Renal pelvis (tissue), 4 donors: ENCODE data around the gene FLYWCH2. TPM values are rescaled to one million over a fixed set of nuclear protein-coding genes. Genes with fewer than 3 reads are reported as not detected.
"Not testable (repeated sequence)": the region's sequence is repeated elsewhere in the genome, so short reads cannot be mapped to it uniquely, and the experiment has no call there.

Source experiments
- DNase-seq: peaks from one replicate; pipeline ENCODE4 v3.0.0-alpha.2; 2013
- polyA plus RNA-seq, 3 donors: library from polyadenylated mRNA; unstranded; fragments of 120-200 nt; gene quantifications; one replicate each; pipeline ENCODE4 v1.2.1, GENCODE V29; 2013; ENCODE audit not compliant: insufficient read length in 3 of 3

FLYWCH2 gene
- polyA plus RNA-seq, 3 donors: 26.6 to 33.2 (median 29.5) TPM

DNA sequence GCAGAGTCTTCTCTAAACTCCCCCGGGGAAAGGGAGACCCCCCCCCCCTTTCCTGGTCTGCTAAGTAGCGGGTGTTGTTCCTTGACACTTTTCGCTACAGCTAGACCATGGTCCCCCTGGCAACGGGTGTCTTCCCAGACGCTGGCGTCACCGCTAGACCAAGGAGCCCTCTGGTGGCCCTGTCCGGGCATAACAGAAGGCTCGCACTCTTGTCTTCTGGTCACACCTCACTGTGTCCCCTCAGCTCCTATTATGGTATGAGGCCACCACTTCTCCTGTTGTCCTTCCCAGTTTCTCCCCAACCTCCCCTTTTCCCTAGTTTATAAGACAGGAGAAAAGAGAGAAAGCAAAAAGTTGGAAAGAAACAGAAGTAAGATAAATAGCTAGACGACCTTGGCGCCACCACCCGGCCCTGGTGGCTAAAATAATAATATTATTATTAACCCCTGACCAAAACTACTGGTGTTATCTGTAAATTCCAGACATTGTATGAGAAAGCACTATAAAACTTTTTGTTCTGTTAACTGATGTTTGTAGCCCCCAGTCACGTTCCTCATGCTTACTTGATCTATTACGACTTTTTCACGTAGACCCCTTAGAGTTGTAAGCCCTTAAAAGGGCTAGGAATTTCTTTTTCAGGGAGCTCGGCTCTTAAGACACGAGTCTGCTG lies 24.2 kb downstream of the FLYWCH2 start:
- DNase-seq: not testable (repeated sequence)

DNA sequence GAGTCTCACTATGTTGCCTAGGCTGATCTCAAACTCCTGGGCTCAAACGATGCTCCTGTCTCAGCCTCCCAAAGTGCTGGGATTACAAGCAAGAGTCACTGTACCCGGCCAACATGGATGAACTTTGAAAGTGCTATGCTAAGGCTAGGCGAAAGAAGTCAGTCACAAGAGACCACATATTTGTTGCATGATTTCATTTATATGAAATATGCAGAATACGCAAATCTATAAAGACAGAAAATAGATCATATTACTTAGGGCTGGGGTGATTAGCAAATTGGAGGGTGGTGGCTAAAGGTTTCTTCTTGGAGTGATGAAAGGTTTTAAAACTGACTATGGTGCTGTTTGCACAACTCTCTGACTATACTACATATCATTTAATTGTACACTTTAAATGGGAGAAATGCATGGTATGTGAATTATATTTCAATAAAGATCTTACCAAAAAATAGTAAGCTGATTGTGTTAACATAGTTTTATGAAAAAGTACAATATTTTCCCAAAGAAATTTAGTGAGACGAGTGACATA lies 27.5 kb downstream of the FLYWCH2 start:
- no peak for DNase-seq

DNA sequence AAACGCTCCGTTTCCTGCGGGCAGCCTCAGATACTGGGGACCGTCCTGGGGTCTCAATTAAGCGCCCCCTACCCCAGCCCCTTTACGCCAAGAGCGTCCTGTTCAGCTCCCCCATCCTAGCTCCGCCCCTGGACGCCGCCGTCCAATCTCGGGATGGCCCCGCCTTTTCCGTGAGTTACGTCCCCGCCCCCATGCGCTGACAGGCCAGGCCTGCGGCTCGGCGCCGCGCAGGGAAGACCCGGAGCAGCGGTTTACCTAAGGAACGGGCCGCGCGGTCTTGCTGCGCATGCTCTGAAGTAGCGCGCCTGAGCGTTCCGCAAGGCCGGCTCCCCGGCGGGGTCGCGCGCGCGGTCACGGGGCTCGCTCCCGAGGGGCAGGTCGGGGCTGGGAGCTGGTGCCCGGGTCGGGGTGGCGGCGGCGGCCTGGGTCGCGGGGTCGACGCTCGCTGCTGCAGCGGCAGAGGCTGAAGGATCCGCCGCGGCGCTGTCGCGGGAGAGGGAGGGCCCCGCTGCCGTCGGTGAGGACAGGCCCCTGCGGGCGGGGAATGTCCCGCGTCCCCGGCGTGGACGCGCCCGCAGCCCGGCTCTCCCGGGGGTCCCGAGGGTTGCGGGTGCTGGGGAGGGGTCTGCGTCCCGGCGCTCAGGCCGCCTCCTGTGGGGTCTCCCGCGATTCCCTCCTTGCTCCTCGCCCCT lies 28.8 kb downstream of the FLYWCH2 start, which contains the start of gene FLYWCH1:
FLYWCH1 (plus strand) TSS at position 294 of the 692 bp plus-strand sequence. CDS start 17,755 bp downstream, outside the sequence.
- DNase-seq: peak; percentile 97

DNA sequence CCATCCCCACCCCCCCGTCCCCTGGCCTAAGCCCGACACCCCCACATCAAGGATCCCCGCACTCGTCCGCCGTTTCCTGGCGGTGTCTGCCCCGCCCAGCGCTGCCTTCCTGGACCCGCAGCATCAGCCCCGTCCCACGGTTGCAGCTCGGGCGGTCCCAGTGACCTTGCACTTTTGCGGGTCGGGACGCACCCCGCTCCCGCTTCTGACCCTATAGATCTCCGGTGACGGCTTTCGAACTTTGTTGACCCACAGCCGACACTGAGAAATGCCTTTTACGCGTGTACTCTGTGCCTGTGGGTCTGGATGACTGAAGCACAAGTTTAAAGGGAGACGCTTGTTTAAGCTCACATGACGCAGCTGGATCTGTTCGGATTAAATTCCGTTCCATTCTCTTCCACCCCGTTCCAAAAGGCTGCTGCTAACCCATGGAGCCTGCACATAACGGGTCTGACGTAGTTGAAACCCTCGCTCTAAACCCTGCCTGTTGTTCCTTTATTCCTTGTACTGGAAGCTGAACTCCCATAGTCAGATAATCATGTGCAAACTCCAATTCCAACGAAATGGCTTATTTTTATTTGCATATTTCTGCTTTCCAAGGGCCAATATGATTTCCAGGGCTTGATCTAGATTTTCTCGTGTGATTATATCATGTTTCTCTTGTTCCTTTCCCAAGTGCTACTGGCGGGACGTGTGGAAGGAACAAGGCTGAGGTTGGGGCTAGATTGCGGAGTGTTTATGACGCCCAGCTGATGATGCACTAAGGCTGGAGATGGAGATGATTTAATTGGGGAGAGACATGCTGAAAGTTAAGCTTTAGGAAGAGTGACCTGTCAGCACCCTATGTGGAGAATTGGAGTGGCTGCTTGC lies 29.6 kb downstream of the FLYWCH2 start:
- DNase-seq: peak; percentile 62

DNA sequence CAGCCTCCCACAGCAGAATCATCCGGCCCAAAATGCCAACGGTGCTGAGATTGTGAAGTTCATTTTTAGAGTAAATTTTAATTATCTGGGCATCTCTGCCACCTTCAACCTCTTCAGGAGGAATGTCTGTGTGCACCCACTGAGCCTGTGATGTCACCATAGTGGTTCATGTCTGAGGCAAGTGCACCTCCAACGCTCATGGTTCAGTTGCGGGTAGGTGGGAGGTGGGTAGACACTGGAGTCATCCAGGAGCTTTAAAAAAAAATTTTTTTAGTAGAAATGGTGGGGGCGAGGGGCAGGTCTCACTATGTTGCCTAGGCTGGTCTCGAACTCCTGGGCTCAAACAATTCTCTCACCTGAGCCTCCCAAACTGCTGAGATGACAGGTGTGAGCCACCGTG lies 30.6 kb downstream of the FLYWCH2 start:
- DNase-seq: no peak

DNA sequence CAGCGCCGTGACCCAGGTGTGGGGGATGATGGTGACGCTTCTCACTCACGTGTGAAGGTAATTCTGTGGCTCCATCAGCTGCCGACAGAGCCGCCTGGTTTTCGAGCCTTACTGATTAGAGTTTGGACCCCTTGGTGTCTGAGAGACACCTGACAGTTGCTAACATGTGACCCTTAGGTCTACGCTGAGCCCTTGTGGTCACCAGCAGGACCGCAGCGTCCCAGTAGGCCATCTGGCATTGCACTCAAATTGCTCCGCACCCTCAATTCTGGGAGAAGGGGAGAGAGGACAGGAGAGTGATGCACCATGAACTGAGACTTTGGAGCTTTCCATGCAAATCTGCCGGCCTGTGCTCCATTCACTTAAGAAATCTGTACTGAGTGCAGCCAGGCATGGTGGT lies 31.2 kb downstream of the FLYWCH2 start:
- no peak for DNase-seq

DNA sequence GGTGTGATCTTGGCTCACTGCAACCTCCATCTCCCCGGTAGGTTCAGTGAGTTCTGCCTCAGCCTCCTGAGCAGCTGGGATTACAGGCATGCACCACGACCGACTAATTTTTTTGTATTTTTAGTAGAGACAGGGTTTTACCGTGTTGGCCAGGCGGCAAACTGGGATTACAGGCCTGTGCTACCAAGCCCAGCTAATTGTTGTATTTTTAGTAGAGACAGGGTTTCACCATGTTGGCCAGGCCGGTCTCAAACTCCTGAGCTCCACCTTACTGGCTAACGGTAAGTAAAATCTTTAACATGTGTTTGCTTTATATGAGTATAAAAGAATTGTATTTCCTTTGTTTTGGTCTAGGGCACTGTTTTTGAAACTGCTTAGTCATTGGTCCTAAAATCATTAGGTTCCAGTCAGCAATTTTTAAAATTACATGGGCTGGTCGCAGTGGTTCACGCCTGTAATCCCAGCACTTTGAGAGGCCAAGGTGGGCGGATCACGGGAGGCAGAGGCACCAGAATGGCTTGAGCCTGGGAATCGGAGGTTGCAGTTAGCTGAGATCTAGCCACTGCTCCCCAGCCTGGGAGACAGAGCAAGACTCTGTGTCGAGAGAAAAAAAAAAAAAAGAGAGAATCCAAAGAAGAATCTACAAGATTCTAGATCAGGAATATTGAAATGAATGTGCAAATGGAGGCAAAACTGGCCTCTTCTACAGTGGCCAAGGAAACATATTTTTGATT lies 32.3 kb downstream of the FLYWCH2 start:
- no peak for DNase-seq

DNA sequence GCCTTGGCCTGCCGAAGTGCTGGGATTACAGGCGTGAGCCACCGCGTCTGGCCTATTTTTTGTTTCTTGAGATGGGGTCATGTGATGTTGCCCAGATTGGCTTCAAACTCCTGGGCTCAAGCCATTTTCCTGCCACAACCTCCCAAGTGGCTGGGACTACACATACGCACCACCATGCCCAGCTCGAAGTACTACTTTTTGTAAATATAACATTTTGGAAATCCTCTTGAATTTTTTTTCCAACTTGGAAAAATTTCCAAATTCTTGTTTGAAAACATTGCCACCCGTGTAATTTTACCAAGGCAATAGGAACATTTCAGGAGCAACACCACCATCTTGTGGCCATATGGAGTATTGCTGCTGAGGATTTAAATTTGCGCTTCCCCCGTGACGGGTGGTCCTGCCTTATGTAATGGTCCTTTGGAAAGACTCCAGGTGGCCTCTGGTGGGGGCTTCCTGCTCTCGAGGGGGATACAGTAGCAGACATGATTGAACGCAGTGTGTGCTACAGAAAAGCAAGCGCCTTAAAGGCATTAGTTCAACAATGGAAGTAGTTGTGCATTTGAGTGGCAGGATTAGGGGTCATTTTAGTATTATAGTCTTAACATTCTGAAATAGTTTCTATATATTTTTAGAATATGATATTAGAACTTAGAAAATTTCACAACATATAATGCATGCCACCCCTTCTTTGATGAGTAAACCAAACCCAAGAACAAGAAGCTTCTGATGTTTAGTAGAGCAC lies 36.7 kb downstream of the FLYWCH2 start:
- DNase-seq: peak; percentile 80

DNA sequence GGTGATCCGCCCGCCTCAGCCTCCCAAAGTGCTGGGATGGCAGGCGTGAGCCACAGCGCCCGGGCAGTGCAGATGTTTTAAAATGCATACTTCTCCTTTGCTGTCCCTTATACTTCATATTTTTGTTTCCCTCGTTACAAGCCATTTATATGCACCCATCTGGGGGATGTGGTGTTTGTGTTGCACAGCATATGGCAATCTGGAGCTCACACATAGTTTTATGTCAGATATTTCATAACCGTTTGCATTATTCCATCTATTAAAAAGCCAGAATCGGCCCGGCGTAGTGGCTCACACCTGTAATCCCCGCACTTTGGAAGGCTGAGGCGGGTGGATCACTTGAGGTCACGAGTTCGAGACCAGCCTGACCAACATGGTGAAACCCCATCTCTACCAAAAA lies 40.5 kb downstream of the FLYWCH2 start:
- no peak for DNase-seq

DNA sequence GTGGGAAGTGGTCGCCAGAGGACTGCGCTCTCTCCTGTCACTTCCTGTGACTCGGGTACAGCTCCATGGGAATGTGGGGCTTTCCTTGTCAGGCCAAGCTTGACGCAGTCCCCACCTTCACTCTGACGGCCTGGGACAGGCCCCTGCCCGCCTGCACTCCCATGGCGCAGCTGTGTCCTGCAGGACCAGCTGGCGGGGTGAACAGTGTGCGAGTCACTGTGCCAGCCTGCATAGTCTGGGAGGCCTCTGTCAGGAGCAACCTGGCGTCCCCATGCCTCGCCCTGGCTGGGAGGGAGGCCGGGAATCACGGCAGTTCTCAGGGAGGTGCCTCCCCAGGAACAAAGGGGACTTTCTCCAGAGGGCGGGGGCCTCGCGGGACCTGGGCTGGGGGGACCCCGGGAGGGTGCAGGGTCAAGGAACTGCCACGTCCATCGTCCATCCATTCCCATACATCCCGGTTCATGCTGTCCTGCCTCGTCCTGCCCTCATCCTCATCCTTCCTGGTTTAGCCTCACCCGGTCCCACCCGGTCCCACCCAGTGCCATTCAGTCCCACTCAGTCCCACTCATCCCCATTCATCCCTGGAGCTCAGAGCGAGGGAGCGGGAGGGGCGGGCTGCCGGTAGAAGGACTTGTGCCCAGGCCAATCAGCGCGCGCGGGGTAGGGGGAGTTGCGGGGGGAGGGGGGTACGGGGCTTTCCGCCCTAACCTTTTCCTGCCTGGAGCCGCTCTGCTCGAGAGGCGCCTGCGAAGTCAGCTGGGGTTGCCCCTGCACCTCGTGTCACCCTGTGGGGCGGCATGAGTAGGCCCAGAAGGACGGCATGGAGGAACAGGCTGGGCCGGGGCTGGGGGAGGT lies 42.1 kb downstream of the FLYWCH2 start:
- DNase-seq: no peak

DNA sequence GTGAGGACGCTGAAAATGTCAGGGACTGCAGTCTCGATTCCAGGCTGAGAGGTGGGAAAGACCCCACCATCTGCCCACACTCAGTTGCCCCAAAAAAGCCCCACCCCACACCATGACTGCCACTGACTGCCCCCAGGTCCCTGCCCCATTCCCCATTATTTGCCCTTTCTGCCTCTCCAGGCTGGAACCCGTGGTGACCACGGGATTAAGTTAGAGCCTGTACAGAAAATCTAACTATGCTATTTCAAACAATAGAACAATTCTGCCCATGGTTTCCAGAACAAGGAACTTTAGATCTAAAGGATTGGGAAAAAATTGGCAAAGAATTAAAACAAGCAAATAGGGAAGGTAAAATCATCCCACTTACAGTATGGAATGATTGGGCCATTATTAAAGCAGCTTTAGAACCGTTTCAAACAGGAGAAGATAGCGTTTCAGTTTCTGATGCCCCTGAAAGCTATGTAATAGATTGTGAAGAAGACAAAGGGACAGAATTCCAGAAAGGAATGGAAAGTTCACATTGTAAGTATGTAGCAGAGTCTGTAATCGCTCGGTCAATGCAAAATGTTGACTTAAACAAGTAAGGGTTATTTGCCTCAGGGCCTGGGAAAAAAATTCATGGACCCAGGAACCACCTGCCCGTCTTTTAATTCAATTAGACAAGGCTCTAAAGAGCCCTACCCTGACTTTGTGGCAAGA lies 43.1 kb downstream of the FLYWCH2 start:
- no peak for DNase-seq

DNA sequence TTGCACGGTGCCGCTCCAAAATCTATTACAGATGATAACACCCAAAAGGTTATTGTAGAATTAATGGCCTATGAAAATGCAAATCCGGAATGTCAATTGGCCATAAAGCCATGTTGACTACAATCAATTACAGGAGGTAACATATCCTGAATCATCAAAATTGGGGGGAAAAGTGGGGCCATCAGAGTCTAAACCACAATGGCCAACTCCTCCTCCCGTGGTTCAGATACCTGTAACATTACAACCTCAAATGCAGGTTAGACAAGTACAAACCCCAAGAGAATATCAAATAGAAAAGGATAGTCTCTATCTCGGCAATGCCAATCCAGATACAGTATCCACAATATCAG lies 43.6 kb downstream of the FLYWCH2 start:
- no peak for DNase-seq

DNA sequence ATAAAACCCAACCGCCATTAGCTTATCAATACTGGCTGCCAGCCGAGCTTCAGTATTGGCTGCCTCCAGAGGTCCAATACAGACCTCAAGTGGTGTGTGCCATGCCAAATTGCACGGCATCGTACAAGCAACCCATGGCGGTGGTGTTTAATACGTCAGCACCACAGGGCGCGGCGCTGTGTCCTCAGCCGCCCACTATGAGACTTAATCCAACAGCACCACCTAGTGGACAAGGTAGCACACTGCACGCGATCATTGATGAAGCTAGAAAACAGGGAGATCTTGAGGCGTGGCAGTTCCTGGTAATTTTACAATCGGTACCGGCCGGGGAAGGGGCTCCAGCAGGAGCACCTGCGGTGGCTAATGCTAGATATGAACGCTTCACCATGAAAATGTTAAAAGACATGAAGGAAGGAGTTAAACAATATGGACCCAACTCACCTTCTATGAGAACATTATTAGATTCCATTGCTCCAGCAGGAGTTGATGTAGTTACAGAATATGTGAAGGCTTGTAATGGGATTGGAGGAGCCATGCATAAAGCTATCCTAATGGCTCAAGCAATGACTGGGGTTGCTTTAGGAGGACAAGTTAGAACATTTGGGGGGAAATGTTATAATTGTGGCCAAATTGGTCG lies 44.1 kb downstream of the FLYWCH2 start:
- peak; percentile 85 for DNase-seq

DNA sequence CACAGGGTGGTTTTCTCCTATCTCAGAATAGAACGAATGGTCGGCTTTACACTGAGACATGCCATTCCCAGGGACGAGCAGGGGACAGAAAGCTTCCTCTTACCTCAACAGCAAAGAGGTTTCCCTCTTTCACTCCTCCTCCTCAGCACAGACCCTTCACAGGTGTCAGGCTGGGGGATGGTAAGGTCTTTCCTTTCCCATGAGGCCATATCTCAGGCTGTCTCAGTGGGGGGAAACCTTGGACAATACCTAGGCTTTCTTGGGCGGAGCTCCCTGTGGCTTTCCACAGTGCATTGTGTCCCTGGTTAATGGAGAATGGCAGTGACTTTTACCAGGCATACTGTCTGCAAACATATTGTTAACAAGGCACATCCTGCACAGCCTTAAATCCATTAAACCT lies 45.1 kb downstream of the FLYWCH2 start:
- DNase-seq: not testable (repeated sequence)

DNA sequence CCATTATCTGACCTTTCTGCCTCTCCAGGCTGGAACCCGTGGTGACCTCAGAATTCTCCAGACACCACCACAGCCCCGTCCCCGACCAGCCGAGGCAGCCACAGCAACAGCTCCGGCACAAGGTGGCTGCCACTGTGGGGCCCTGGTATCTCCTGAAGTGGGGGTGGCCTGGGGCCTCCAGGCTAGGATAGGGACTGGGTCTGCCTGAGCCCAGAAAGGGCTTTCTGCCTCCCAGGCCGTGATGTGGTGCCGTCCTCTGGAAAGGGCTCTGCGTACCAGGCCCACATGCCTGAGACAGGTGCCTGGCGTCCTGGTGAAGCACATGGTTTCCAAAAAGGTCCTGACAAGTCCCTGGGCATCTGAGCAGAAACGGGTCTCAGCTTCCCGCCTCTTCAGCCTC lies 45.8 kb downstream of the FLYWCH2 start:
- DNase-seq: no peak

DNA sequence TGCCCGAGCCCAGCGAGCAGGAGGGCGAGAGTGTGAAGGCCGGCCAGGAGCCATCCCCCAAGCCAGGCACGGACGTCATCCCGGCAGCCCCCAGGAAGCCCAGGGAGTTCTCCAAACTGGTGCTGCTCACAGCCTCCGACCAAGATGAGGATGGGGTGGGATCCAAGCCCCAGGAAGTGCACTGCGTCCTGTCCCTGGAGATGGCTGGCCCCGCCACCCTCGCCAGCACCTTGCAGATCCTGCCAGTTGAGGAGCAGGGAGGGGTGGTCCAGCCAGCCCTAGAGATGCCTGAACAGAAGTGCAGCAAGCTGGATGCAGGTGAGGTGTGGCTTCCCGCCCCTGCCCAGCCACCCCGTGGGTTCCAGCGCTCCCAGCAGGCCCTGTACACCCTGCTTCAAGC lies 46.7 kb downstream of the FLYWCH2 start:
- no peak for DNase-seq

DNA sequence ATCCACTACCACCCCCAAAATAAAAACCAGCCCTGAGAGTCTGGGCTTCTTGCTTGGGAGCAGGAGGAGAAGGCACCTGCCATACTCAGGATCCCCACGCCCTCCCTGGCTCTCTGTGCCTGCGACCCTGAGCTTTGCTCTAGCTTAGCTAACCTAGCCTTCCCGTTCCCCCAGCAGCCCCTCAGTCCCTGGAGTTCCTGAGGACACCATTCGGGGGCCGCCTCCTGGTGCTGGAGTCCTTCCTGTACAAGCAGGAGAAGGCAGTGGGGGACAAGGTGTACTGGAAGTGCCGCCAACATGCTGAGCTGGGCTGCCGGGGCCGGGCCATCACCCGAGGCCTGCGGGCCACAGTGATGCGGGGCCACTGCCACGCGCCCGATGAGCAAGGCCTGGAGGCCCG lies 47.2 kb downstream of the FLYWCH2 start:
- DNase-seq: no peak

DNA sequence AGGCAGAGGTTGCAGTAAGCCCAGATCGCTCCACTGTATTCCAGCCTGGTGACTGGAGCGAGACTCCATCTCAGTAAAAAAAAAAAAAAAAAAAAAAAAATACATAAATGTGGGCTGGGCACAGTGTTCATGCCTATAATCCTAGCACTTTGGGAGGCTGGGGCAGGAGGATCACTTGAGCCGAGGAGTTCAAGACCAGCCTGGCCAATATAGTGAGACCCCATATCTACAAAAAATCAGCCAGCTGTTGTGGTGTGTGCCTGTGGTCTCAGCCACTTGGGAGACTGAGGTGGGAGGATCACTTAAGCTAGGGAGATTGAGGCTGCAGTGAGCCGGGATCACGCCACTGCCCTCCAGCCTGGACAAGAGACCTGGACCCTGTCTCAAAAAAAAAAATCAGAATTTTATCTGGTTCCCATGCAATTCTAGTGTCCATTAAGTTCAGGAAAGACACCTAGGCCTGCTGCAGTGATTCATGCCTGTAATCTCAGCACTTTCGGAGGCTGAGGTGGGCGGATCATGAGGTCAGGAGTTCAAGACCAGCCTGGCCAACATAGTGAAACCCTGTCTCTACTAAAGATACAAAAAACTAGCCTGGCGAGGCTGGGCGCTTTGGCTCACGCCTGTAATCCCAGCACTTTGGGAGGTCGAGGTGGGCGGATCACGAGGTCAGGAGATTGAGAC lies 48.4 kb downstream of the FLYWCH2 start:
- not testable (repeated sequence) for DNase-seq
